Thyroid gland (tissue), 4 donors: ENCODE measurements around the gene IFIT1.

Source experiments
- CTCF ChIP-seq, 6 experiments: fragments of 200-600 bp in 3 of 6; fragments of 450-650 bp in 3 of 6; sonication (generic) in 3 of 6; IDR thresholded peaks; one replicate each; pipeline ENCODE4 v1.5.1; 2016 to 2019; ENCODE audit warnings: antibody characterized with exemption in 6 of 6, mild to moderate bottlenecking in 2 of 6, inconsistent platforms in 1 of 6, moderate library complexity in 1 of 6
- POLR2A ChIP-seq, 2 donors: fragments of 450-650 bp; IDR thresholded peaks; one replicate each; pipeline ENCODE4 v1.6.1; 2017; ENCODE audit warnings: antibody characterized with exemption in 2 of 2, mild to moderate bottlenecking in 2 of 2, moderate library complexity in 1 of 2

GRCh38 chr10:89431977-89432376, 39.6 kb downstream of the IFIT1 start:
- TF ChIP-seq CTCF (IDR thresholded peaks at IDR 0.05) (no peak), POLR2A (IDR thresholded peaks at IDR 0.05) (peak in 1 of 2 donors; percentile 55)
